HG02870 (cell line): Measurements from ENCODE around the gene CD40.

Experiments used
- ATAC-seq: cut with Tn5 transposase; IDR thresholded peaks from one replicate; pipeline ENCODE4 v1.9.1; 2021; ENCODE audit warnings: mild to moderate bottlenecking, moderate library complexity; ENCODE audit not compliant: unreplicated experiment

Gene CD40

DNA sequence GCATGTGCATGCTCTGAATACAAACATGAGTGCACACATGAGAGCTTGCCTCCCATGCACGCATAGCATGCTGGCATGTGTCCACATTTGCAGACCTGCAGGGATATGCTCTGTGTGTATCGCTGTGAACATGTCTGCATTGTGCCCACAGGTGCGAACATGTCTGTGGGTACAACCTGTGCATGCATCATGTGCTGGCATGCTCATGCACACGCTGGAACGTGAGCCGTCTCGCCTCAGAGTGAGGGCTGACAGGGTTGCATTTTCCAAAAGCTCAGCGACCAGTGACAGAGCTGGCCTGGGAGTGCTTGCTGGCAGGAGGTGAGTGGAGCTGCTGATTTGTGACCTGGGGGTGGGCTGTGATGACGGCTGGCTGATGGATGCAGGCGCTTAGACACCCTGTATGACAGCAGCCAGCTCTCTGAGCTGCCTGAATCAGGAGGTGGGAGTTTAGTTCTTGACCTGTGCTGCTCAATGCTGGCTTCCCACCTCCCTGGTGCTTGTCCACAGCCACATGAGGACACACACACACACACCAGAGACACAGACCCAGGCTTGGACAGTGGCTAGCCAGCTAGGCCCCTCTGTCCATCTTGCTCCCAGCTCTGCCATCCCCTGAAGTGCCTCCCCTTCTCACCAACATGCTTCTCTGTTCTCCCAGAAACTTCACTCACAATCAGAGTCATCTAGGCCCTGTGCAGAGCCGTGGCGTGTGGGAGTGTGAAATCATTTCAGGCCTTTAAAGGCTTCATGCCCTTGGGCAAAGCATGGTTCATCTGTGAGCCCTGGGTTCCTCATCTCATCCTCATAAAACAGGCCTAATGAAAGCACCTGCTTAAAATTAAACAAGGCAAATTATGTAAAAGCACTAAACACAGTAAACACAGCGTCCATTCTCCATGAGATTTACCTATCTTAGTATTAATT lies 51.4 kb downstream of the CD40 start:
- no peak for ATAC-seq

DNA sequence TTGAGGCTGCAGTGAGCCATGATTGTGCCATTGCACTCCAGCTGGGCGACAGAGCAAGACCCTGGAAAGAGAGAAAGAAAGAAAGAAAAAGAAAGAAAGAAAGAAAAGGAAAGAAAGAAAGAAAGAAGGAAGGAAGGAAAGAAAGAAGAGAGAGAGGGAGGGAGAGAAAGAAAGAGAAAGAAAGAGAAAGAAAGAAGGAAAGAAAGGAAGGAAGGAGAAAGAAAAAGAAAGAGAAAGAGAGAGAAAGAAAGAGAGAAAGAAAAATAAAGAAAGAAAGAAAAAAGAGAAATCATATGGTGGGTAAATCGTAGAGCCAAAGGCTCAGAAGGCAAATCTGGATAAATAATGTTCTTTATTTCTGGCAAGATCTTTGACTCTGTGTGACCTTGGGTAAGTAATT lies 53.4 kb downstream of the CD40 start:
- no peak for ATAC-seq

DNA sequence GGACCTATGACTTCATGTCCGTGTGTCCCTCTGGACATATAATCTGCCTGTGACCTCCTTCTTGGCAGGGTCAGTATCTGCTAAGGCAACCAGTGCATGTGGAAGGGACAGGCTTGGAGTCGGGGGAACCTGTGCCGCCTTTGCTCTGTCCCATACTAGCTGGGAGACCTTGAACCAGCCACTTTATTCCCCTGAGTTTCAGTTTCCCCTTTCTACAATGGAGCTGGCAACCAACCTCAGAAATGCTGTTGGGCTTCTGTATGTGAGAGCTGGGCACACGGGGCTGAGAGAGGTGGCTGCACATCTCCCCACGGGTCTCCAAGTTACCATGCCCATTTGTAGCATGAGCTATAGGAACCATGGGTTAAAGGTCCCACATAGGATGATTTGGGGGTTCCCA lies 53.8 kb downstream of the CD40 start:
- ATAC-seq: no peak

DNA sequence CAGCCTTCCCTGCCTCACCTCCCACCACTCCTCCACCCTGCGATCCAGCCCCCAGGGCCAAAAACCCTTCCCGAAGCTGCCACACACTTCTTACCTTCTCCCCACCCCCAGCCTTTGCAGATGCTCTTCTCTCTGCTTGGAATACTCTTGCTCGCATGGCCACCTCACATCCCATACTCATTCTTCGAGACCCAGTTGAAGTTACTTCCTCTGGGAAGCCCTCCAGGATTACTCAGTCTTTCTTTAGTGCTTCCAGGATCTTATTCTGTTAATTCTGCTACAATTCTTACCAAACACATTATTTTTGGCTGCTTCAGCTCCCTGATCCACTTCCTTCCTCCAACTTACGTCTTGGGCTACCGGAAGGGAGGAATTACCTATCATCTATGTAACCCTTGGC lies 54.3 kb downstream of the CD40 start:
- no peak for ATAC-seq

DNA sequence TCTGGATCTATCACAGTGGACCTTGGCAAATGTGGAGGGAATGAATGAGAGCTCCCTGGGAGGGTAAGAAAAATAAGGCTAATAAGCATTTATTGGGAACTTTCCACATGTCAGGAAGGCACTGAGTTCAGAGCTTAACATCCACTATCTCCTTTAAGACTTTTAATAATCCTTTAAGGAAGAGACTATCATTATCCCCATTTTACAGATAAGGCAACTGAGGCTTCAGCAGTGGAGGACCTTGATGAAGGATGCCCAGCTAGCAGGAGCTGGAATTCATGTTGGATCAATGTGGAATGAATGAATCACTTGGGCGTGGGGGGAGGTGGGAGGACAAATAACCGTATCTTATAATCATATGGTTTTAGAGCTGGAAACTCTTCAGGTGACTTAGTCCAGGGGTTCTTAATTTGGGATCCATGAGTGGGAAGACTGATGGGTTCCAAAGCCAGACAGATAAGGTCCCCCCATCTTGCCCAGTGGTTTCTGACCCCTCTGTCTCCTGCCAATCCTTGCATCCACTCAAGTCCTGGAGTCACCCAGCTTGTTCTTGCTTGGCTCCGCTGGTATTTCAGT lies 54.9 kb downstream of the CD40 start:
- ATAC-seq: no peak

DNA sequence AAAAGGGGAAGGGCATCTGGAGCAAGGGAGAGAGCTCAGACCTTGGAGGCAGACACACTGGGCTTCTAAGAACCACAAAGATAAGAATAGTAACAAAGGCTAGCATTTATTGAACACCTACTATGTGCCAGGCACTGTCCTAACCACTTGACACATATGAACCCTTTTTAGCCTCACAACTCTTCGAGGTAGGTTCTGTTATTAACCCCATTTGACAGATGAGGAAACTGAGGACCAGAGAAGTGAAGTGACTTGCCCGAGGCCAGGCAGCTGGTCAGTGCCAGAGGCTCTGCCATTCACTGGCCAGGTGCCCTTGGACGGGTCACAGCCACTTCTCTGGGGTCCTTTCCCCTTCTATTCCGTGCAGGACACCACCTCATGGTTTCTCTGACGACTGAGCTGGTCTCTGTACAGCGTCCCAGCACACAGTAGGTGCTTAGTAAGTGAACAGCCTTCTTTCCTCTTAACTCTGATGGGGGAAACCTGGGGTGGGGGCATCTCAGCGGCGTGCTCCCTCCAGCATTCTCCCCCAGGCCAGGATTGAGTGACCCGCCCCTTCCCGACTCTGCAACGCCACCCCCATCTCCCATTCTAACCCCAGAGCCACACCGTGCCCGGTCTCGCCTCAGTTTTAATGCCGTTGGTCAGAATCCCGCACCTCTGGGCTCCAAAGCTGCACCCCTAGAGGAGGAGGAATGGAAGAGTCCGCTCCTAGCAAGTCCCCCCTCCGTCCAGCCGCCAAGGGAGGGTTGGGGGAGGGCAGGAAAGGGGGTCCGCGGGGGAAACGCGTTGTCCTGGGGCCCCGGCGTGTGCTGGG lies 55.7 kb downstream of the CD40 start:
- no peak for ATAC-seq

DNA sequence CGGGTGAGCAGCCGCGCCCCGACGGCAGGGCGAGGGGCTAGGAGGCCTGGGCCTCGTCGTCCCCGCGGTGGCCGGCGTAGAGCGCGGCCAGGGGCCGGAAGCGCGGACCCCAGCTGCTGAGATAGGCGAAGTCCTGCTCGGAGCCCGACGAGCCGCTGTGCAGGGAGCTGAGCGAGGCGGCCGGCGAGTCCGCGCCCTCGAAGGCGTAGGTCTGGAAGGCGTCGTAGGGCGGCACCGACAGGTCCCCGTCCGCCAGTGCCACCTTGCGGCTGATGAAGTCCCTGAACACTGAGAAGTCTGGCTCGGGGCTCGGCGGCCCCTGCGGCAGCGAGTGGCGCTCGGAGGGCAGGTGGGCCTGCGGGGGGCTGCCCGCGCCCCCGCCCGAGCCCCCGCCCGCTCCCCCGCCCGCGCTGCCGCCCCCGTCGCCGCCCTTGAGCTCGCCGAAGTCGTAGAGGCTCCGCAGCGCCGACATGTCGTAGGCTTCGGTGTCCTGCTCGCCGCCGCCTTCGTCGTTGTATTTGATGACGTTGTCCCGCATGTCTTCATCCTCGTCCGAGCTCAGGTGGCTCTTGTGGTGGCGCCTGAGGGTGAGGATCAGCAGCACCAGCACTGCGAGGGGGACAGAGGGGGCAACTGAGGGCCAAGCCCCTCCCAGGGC lies 56.5 kb downstream of the CD40 start:
- ATAC-seq: no peak

DNA sequence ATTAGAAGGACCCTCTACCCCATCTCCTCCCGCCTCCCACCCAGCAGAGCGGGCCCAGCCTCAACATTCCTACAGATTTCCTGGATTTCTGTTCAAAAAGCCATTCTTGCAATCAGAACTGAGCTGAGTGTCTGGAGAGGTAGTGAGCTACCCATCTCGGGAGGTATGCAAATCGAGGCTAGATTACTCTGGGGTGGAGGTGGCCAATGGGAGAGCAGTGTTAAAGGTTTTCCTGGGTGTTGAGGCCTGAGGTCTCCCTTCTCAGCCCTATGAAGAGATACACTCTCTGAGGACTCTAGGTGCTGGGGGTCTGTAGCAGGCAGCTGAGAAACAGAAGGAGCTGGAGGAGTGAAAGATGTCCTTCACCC lies 57.0 kb downstream of the CD40 start:
- no peak for ATAC-seq

DNA sequence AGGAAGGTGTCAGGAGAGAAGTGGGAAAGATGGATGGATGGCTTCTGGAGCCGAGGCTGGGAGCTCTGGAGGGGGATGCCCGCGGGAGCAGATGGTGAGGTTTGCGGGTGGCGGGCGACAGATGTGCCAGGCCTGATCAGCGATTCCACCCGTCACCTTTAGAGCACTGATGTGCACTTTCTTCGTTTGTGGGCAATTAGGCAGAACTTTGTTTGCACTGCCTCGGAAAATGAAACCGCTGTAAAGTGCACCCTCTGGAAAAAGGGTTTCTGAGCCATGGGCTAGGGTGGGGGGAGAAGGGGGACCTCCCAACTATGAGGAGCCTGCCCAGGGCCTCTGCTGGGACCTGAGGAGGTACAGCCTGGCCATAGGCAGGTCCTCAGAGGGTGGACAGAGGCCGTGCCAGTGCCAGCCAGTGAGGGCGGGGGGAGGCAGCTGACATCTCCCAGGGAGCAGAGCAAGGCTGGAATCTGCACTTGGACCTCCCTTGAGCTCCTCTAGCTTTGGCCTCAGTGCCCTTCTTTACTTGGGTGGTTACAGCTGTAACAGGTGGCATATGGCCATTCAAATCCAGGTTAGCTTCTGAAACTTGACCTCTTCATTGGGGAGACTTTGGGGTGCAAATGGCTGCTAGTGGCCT lies 58.7 kb downstream of the CD40 start:
- no peak for ATAC-seq

DNA sequence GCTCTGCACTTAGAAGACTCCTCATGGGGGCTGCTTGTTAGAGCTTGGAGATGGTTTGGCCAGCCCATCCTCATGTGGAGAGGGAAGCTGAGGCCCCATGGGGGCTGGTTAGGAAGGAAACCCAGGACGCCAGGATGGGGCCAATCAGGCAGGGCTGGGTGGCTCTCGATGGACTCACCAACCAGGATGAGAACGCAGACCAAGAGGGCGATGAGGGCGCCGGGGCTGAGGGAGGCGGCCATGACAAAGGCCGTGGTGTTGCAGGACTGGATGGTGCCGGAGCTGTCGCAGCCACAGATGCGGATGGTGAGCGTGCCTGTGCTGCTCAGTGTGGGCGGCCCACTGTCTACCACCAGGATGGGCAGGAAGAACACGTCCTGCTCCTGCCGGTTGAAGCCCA lies 59.7 kb downstream of the CD40 start:
- ATAC-seq: no peak

DNA sequence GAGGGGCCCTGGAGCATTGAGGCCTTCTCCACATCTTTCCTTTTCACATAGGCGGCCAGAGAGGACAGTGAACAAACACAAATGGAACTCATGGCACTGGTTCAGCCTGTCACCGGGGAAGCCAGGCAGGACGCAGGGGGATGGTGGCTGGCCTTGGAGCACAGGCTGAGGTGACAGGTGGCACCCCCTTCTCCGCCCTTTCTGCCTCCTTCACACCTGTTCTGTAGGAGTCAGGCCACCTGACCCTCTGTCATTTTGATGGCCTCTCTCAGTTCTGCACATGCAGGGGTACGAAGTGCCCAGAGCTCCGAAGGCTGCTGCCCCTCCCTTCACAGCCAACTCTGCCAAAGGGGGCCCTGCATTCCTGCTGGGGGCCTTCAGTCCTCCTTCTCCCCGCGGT lies 60.8 kb downstream of the CD40 start:
- ATAC-seq: no peak
